HG03575 (cell line): Measurements from ENCODE around the gene MYO9A.

Experiments
- ATAC-seq: cut with Tn5 transposase; IDR thresholded peaks from one replicate; pipeline ENCODE4 v1.9.1; 2021; ENCODE audit not compliant: unreplicated experiment, insufficient number of reproducible peaks, low FRiP score; ENCODE audit errors: extremely low read depth

The MYO9A gene

DNA sequence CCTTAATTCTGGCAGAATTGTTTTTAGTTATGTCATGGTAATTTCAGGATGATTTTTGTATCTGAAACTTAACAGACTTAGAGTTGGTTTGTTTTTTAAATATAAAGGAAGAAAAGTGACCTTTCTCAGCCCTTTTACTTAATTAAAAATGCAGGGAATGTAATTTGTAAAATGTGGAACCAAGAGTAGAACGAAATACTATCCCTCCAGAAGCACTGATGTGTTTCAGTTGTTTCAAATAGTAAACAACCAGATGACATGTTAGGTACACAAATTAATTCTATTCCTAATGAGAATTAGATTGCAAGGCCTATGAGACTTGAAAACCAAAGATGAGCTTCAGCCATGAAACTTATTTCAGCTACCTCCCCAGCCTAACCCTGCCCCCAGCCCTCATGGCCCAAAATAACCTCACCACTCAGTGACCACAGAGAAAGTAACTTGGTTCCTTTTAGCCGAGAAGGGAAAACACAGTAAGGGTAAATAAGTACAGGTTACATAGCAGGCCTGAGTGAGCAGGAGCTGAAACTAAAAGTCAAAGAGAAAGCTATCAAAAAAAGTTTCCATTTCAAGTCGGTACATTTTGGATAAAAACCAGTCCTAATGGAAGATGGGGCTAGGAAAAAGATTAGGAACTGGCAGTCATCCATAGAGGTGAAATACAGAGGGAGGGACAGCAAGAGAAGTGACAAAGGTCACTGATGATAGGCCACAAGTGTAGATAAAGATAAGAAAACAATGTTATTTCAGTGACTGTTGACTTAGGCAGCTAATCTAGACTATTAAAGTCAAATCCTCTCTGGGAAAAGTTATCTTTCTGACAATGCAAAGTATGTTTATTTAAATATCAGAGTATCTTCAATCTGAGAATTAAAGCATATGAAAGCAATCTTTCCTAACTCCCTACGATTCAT, 23.5 kb upstream of the MYO9A start:
- ATAC-seq, result peak; percentile 92

- ATAC-seq, result no peak
Measured at GRCh38 chr15:72140088-72140487, 22.1 kb upstream of the MYO9A start.

- no peak for ATAC-seq
Measured at GRCh38 chr15:72139667-72140066, 21.7 kb upstream of the MYO9A start.

DNA sequence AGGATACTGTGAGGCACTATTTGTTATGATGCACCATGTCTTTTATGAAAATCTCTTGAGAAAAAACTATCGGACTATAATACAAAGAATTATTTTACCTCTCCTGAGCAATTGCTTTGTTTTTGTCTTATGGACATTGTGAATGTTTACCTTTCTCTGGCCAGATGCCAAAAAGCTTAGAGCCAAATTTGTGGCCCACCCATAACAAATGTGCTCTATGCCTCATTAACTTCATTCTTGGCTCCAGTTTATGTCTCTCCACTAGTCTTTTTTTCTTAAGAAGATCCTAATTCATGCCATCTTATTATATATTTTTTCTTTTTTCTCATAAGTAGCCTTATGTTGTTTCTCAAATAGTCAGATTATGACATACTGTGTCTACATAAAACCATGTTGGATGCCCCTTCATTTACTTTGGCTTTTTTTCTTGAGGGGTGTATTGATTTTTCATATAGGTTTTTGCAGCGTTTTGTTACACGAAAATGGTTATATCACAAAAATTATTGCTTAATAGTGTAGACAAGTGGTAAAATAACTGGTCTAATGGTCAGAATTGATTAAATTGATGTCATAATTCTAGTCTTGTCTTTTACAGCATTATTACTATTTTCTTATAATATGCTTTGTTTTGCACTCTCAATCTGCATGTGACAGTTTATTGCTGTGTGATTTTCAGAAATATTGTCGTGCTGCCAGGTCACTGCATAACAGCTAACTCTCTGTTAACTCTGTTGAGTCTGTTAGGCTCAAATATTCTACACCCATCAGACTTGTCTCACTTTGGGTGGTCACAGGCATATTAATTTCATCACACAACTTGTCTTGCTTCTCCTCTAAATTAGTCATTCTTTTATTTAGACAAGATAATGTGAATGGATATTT, 18.5 kb upstream of the MYO9A start:
- no peak for ATAC-seq

DNA sequence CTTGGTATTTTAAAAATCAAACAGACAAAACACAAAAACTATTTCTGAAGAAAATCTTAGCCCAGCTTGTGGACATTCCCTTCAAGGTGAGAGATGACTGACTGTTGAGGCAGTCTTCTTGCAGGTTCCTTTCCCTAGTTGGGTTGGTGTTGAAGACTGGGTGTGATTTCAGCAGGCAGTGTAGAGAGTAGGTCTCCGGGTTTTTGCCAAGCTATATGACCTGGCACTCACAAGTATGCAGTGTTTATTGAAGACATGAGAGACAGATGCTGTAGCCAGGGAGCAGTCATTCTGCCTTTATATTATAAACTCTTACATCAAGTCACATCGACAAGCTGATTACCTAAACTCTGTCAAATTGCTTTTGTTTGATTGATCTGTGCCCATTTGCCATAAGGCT, 17.8 kb upstream of the MYO9A start:
- no peak for ATAC-seq

DNA sequence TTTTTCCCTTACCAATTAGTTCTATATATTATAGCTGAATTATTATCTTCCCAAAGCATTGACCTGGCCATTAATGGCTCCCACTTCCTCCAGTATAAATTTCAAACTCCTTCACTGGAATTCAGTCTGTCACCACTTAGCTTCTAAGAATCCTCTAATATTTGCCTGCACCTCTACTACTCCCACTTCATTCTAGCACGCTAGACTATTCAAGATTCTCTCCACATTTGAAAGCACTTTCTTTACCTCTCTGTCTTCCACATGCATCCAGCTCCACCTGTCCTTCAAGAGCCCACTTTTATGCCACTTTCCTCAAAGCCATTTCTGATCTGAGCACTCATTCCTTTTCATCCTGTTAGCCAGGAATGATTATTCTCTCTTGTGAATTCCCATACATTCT, 15.3 kb upstream of the MYO9A start:
- no peak for ATAC-seq

DNA sequence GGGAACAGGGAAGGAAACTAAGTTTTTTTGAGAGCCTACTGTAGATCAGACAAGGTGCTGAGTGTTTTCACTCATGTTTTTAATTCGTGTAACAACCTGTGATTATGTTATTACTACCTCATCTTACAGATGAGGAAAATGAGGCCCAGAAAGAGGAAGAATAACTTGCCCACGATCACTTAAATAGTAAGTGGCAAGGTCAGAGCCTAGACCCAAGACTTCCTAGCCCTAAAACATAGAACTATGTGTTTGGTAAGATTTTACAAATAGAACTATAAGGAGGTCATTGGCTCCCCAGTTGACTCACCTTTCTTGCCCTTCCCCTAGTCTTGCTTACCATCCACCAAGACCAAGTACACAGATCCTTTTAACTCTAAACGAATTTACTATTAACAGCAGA, 14.0 kb upstream of the MYO9A start:
- no peak for ATAC-seq

DNA sequence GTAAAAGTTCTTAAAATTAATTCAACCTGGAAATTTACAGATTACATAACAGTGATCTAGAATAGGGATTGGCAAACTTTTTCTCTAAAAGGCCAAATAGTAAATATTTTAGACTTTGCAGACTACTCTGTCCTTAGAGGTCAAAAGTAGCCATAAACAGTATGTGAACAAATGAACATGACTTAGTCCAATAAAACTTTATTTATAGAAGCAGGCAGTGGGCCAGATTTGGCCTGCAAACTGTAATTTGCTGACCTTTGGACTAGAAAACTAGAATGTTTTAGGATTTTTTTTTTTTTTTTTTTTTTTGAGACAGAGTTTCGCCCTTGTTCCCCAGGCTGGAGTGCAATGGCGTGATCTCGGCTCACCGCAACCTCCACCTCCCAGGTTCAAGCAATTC, 12.3 kb upstream of the MYO9A start:
- no peak for ATAC-seq

DNA sequence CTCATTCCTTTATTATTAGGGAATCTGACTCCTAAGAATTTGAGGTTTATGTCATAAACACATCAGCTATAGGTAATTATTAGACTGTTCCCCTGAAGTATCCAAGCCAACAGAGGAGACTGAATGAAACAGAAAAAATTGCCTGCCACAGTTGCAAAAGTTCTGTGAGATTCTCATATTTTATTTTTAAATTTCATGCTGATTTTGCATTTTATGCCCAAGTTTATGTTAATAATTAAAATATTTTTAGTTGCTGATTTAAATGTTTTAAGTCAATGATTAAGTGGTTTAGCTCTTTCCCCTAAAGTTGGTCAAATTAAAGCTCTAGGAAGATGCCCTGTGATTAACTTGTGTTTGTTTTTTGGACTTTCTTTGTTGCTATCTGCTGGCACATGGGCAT, 10.4 kb upstream of the MYO9A start:
- ATAC-seq, result no peak

GRCh38 chr15:72127724-72128322, 9.9 kb upstream of the MYO9A start:
- ATAC-seq, result no peak

DNA sequence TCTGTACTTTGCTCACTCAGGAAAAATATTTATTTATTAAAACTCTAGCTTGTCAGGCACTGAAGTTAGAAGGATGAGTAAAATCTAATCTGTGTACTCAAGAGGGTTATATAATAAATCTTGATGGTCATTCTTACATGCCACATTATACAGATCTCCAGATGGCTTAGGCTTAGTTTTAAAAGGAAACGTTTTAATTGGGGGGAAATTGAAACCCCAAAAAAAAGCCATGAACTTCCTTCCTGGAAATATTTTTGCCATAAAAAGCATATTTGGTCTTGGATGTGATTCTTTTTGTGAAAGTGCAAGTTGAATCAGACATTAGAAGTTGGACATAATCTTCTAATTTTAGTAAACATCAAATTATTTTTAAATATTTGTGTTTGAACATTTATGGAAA, 6.3 kb upstream of the MYO9A start:
- ATAC-seq, result no peak

- peak; percentile 17 for ATAC-seq
Measured at GRCh38 chr15:72117486-72118016, 399 bp downstream of the MYO9A start.

- peak; percentile 4 for ATAC-seq
Measured at GRCh38 chr15:72116731-72117485, 1.0 kb downstream of the MYO9A start.

DNA sequence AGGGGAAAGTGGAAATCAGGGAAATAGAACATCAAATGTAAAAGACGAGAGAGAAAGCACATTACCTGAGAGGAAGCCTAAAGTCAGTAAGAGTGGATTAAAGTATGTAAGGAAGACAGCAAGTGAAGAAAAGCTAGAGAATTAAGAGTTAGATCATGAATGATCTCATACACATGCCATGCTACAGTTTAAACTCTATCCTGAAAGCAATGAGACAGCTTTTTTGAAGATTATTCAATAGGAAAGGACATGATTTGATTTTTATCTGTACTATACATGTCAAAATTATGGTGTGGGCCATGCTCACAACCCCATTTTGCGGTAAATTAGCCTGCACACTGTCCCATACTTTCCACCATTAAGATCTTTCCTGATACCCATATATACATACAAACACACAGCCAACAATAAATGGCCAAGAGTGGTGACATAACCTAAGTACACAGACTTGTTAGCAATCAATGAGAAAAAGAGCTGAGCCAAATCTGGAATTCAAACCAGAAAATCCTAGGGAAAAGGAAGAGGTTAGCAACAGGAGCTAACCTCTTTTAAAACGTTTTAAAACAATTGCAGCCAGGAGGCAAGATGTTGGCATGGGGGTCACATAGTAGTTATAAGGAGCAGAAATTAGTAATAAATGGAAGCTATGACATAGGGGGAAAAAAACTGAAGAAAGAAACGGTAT, 4.5 kb downstream of the MYO9A start:
- ATAC-seq, result no peak

DNA sequence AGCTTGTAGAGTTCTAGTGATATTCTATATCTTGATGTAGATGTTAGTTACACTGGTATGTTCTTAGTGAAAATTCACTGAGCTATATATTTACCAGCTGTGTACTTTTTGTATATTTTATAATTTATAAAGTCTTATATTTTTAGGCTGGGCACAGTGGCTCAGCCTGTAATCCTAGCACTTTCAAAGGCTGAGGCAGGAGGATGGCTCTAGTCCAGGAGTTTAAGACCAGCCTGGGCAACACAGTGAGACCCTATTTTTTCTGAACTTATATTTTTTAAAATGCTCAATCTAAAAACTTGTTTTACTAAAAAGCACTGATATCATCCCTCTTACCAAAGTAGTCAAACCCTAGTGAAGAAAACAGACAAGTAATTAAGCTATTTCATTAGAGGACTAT, 5.1 kb downstream of the MYO9A start:
- ATAC-seq, result no peak

DNA sequence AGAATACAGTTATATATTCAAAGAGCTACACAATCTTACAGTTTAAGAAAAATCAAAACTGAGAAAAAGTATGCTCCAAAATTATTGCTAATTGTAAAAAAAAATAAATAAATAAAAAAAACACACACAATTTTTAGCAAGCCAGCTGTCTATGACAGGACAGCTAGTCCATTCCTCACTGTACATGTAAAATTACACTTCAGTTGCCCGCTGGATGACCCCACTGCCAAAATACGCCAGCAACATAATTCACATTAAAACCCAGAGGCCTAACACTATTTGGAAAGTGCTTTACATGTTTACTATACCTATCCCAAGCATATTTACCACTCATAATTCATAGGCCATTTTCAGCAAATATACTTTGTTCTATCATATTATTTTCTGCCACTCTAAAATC, 5.8 kb downstream of the MYO9A start:
- no peak for ATAC-seq

DNA sequence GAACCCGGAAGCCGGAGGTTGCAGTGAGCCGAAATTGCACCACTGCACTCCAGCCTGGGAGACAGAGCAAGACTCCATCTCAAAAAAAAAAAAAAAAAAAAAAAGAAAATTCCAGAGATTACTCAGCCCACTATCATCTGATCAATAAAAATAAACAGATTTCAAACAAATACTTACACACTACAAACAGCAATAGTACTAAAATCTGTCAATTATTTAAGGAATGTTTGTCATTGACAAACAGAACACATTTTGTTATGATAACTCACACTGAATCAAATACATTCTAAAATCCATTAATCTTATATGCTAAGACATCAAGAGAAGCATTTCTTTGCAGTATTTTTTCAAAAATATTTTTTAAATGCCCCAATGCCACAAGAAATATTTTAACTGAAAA, 7.6 kb downstream of the MYO9A start:
- ATAC-seq, result no peak

DNA sequence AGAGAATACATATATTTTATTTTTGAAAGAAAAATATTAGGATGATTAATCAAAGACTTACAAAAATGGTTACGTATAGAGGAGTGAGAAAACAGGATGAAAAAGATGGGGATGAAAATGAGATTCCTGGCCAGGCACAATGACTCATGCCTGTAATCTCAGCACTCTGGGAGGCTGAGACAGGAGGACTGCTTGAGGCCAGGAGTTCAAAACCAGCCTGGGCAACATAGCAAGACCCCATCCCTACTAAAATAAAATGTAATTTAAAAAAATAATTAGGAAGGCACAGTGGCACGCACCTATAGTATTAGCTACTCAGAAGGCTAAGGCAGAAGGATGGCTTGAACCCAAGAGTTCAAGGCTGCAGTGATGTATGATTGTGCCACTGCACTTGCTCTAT, 11.9 kb downstream of the MYO9A start:
- no peak for ATAC-seq
